ENCODE results near the gene PURA. TPM values are rescaled to one million over a fixed set of nuclear protein-coding genes. Genes with fewer than 3 reads are reported as not detected.

PURA gene
- total RNA-seq, 1 donor from 2014 or later, result 7.7 TPM

- no peak for DNase-seq (ENCODE audit: low read depth)
- TF ChIP-seq CTCF (conservative IDR thresholded peaks at IDR 0.05; ENCODE audit: low read depth, low read length), result peak; percentile 86
- H3K4me3 ChIP-seq (ENCODE audit: low read depth, low read length), result peak overlapping the region; percentile 44
Observed at GRCh38 chr5:140157032-140157781, 43.3 kb downstream of the PURA start.

GRCh38 chr5:140159014-140159927, 45.4 kb downstream of the PURA start:
- TF ChIP-seq CTCF (conservative IDR thresholded peaks at IDR 0.05; ENCODE audit: low read depth, low read length), result no peak
- H3K4me3 ChIP-seq (ENCODE audit: low read depth, low read length), result no peak overlapping the region
- no peak for DNase-seq (ENCODE audit: low read depth)

- no peak for TF ChIP-seq CTCF (conservative IDR thresholded peaks at IDR 0.05; ENCODE audit: low read depth, low read length)
- DNase-seq (ENCODE audit: low read depth), result no peak
- no peak overlapping the region for H3K4me3 ChIP-seq (ENCODE audit: low read depth, low read length)
Observed at GRCh38 chr5:140162275-140162674, 48.4 kb downstream of the PURA start.

DNA sequence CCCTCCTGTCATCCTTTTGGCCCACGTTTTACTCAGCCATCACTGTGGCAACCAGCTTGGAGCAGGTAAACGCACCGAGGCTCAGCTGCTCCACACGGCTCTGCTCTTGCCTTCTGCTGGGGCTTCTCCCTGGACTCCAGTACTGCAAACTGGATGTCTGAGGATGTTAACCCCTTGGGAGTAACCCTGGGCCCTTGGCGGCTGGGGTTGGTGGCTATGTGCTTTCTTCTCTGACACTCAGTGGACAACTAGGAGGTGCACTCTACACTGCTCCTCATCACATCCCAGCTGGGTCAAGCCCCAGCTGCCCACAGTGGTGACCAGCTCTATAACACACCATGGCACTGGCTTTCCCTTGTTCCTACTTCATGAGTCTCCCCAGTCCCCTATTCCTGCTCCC, 48.9 kb downstream of the PURA start:
- no peak for TF ChIP-seq CTCF (conservative IDR thresholded peaks at IDR 0.05; ENCODE audit: low read depth, low read length)
- H3K4me3 ChIP-seq (ENCODE audit: low read depth, low read length), result no peak overlapping the region
- DNase-seq (ENCODE audit: low read depth), result no peak

- TF ChIP-seq CTCF (conservative IDR thresholded peaks at IDR 0.05; ENCODE audit: low read depth, low read length), result no peak
- no peak for DNase-seq (ENCODE audit: low read depth)
- no peak overlapping the region for H3K4me3 ChIP-seq (ENCODE audit: low read depth, low read length)
Observed at GRCh38 chr5:140165101-140165922, 51.4 kb downstream of the PURA start.

DNA sequence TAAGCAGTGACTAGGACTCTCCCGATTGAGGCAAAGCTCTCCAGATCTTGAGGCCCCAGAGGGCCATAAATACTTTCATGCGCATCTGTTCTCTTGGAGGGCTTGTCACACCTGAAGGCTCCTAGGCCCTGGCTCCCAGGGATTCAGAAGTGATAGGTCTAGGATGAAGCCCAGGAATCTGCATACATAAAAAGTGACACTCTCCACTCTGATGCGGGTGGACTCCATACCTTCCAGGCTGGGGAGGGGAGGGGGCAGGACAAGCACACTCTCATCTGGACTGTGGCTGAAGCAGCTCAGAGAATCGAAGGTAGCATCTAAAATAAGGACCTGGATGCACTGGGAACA, 52.0 kb downstream of the PURA start:
- no peak for TF ChIP-seq CTCF (conservative IDR thresholded peaks at IDR 0.05; ENCODE audit: low read depth, low read length)
- no peak overlapping the region for H3K4me3 ChIP-seq (ENCODE audit: low read depth, low read length)
- DNase-seq (ENCODE audit: low read depth), result no peak

Data from epithelial cell of proximal tubule (primary cell).